GM12878 (cell line): ENCODE results near the gene SLC11A2. TPM values are rescaled to one million over a fixed set of nuclear protein-coding genes. Genes with fewer than 3 reads are reported as not detected.

Source experiments
- ATAC-seq: fragments of 200-7000 bp; cut with Tn5 transposase; 3 replicates; pipeline ENCODE4 v1.9.1; 2020; ENCODE audit warnings: mild to moderate bottlenecking, moderate library complexity
- BruUV-seq: library from RNA; stranded (reverse); fragments of 400-500 nt; replicated peaks from 2 replicates; lab custom pipeline; 2021; lab: Mats Ljungman, UMichigan
- CTCF ChIA-PET: fragments of 300-600 bp; sonication (Branson Sonifier 250); formaldehyde crosslinking; extraction: SDS; loops from one replicate; lab custom pipeline; 2021; ENCODE audit warnings: inconsistent platforms; lab: Yijun Ruan, JAX
- POLR2A ChIA-PET: fragments of 350-600 bp; formaldehyde crosslinking; extraction: SDS; loops from one replicate; lab custom pipeline; 2021; ENCODE audit warnings: inconsistent platforms; lab: Charles Lee
- RAD21 ChIA-PET: fragments of 300-600 bp; sonication (Branson Sonifier 250); formaldehyde crosslinking; loops from one replicate; lab custom pipeline; 2023; ENCODE audit warnings: antibody characterized with exemption; ENCODE audit not compliant: unreplicated experiment; lab: Charles Lee
- SMC1A ChIA-PET: fragments of 300-600 bp; sonication (Branson Sonifier 250); formaldehyde crosslinking; loops from one replicate; lab custom pipeline; 2023; ENCODE audit not compliant: unreplicated experiment, uncharacterized antibody; lab: Charles Lee
- DNase-seq: peaks from one replicate; pipeline ENCODE4 v3.0.0-alpha.2; 2011; ENCODE audit warnings: low read depth, low spot score
- FAIRE-seq: peaks from 3 replicates; lab custom pipeline; 2011; peaks lifted over from hg19 to GRCh38; lab: Jason Lieb, UNC
- H2AFZ ChIP-seq: 2 replicates; pipeline ENCODE4 v1.6.0; 2011; ENCODE audit warnings: low read depth, low read length, control low read depth; ENCODE audit not compliant: control insufficient read depth
- H3K27ac ChIP-seq: 2 replicates; pipeline ENCODE4 v1.5.1; 2011; ENCODE audit warnings: control low read depth; ENCODE audit not compliant: control insufficient read depth, insufficient read depth
- H3K27me3 ChIP-seq, 2 experiments: replicated peaks in 1 of 2; 2 replicates each; pipeline versions ENCODE4 v1.6.0 to v1.6.1; 2011; ENCODE audit warnings: low read length in 1 of 2; ENCODE audit not compliant: control insufficient read depth in 2 of 2, insufficient read depth in 2 of 2
- H3K36me3 ChIP-seq, 2 experiments: 2 replicates each; pipeline ENCODE4 v1.5.1; 2011; ENCODE audit warnings: low read length in 1 of 2; ENCODE audit not compliant: control insufficient read depth in 2 of 2, insufficient read depth in 2 of 2
- H3K4me1 ChIP-seq: 2 replicates; pipeline ENCODE4 v1.6.1; 2011; ENCODE audit warnings: mild to moderate bottlenecking, low read length, moderate library complexity, mixed read lengths; ENCODE audit not compliant: control insufficient read depth, insufficient read depth
- H3K4me2 ChIP-seq: 2 replicates; pipeline ENCODE4 v1.6.0; 2011; ENCODE audit warnings: control low read depth; ENCODE audit not compliant: control insufficient read depth, insufficient read depth
- H3K4me3 ChIP-seq: fragments of 200-600 bp; sonication (generic); 2 replicates; pipeline ENCODE4 v1.5.1; 2016
- H3K79me2 ChIP-seq: 2 replicates; pipeline ENCODE4 v1.6.0; 2011; ENCODE audit warnings: low read length; ENCODE audit not compliant: control insufficient read depth, insufficient read depth
- H3K9ac ChIP-seq: 2 replicates; pipeline ENCODE4 v1.8.0; 2011; ENCODE audit warnings: low read length, control low read depth, mixed read lengths; ENCODE audit not compliant: control insufficient read depth, insufficient read depth
- H3K9me3 ChIP-seq: replicated peaks from 3 replicates; pipeline ENCODE4 v1.5.1; 2011; ENCODE audit warnings: mild to moderate bottlenecking, low read length; ENCODE audit not compliant: control insufficient read depth, insufficient read depth
- H4K20me1 ChIP-seq: 2 replicates; pipeline ENCODE4 v1.6.0; 2011; ENCODE audit not compliant: control insufficient read depth, insufficient read depth
- ASH2L ChIP-seq: fragments of 300-600, 200-600 bp; sonication (generic); IDR thresholded peaks from 2 replicates; pipeline ENCODE4 v1.6.1; 2017; ENCODE audit warnings: low read depth, mild to moderate bottlenecking, borderline replicate concordance
- SMAD5 ChIP-seq: IDR thresholded peaks from 2 replicates; pipeline ENCODE4 v1.6.1; 2016; ENCODE audit warnings: antibody characterized with exemption, low read depth
- WGBS: methylation state at CpG from one replicate; pipeline ENCODE4 v1.1.6; 2016; ENCODE audit warnings: low lambda C conversion rate; ENCODE audit not compliant: insufficient replicate concordance, insufficient coverage; ENCODE audit errors: missing lambda C conversion rate; 5-methylcytosine and 5-hydroxymethylcytosine counted together
- in situ Hi-C: fragments of 300-500 bp; cut with MboI; formaldehyde crosslinking; loops from 9 replicates; pipeline ENCODE4 v1.14.3; 2018; ENCODE audit warnings: mixed read lengths
- intact Hi-C: fragments of 100-400 bp; cut with micrococcal nuclease; formaldehyde crosslinking; loops from one replicate; pipeline ENCODE4 v1.14.2; 2022; ENCODE audit not compliant: unreplicated experiment
- polyA plus RNA-seq, 11 experiments: library from polyadenylated mRNA; depleted of rRNA in 4 of 11; unstranded in 6 of 11; stranded (reverse) in 5 of 11; fragments of >200 nt; fragmentation: Nextera tagmentation in 4 of 11; fragmentation: Illumina TruSeq in 1 of 11; extraction: Ambion mirVana in 4 of 11; extraction: Trizol in 1 of 11; gene quantifications; 1 replicate in 1 of 11; 2 replicates in 10 of 11; pipeline versions ENCODE4 v1.2.1 to v1.2.3, GENCODE V29; 2011 to 2016; ENCODE audit warnings: inconsistent platforms in 2 of 11, missing spikeins in 2 of 11, low read depth in 1 of 11
- total RNA-seq, 4 experiments: library from RNA; depleted of rRNA in 3 of 4; stranded (reverse); fragments of >200 nt in 3 of 4; fragmentation: Illumina TruSeq in 1 of 4; extraction: Trizol in 1 of 4; gene quantifications; 2 replicates each; pipeline versions ENCODE4 v1.2.1 to v1.2.3, GENCODE V29; 2013 to 2021
- TF ChIP-seq, protein P1 (sequence below): fragments of 450-650 bp; IDR thresholded peaks from 2 replicates; pipeline ENCODE4 v1.6.1; 2017; ENCODE audit warnings: antibody characterized with exemption, mild to moderate bottlenecking, moderate library complexity
- TF ChIP-seq, protein P2 (sequence below): fragments of 450-650 bp; IDR thresholded peaks from 2 replicates; pipeline ENCODE4 v1.6.1; 2017; ENCODE audit warnings: mild to moderate bottlenecking, low read depth, inconsistent platforms; ENCODE audit not compliant: poor library complexity, severe bottlenecking
- TF ChIP-seq, protein P3 (sequence below): IDR thresholded peaks from 2 replicates; pipeline ENCODE4 v1.6.1; 2012; ENCODE audit warnings: improper control_type of control experiment, low read depth, low read length; ENCODE audit not compliant: insufficient replicate concordance

SLC11A2 gene
- total and polyA plus RNA-seq, 10 of the 15 experiments (the other 5 are each of a cell fraction or from before 2014, with no cell fraction given), result 6.2 to 29.4 (median 15.6) TPM

DNA sequence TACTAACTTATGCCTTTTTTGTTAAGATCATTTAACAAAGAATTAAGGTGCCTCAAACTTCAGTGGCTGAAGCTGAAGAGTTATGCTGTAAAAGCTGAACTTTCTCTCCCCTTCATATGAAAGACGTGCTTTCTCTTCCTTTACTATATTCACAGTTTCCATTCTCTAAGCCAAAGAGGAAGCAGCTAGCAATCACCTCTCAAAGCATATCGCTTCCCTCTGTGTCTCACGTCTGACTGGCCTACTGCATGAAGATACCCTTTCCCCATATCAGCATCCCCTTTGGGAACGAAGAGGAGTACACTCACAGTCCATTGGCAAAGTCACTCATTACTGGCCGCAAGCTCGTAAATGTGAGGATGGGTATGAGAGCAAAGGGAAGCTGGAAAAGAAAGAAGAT is 34.9 kb downstream of the SLC11A2 start:
- TF ChIP-seq SMAD5, result no peak
- TF ChIP-seq, protein P1, sequence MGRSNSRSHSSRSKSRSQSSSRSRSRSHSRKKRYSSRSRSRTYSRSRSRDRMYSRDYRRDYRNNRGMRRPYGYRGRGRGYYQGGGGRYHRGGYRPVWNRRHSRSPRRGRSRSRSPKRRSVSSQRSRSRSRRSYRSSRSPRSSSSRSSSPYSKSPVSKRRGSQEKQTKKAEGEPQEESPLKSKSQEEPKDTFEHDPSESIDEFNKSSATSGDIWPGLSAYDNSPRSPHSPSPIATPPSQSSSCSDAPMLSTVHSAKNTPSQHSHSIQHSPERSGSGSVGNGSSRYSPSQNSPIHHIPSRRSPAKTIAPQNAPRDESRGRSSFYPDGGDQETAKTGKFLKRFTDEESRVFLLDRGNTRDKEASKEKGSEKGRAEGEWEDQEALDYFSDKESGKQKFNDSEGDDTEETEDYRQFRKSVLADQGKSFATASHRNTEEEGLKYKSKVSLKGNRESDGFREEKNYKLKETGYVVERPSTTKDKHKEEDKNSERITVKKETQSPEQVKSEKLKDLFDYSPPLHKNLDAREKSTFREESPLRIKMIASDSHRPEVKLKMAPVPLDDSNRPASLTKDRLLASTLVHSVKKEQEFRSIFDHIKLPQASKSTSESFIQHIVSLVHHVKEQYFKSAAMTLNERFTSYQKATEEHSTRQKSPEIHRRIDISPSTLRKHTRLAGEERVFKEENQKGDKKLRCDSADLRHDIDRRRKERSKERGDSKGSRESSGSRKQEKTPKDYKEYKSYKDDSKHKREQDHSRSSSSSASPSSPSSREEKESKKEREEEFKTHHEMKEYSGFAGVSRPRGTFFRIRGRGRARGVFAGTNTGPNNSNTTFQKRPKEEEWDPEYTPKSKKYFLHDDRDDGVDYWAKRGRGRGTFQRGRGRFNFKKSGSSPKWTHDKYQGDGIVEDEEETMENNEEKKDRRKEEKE, result no peak
- TF ChIP-seq ASH2L, result no peak

DNA sequence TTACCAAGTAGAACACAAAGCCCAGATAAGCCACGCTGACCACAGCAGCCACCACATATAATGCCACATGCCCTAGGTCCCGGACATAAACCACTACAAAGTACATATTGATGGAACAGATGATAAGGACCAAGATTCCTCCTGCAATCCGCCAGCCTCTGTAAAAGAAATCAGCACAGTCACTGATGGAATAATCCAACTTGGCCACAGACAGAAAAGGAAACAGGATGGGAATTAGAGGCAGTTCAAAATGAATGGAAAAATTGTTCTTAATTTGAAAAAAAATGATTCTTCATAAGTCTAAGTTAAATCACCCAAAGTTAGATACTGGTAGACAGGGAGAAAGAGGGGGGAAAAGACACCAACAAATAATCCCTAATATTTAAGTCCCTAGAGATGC is 35.4 kb downstream of the SLC11A2 start:
- no peaks in the 10 kb centered on the region for H3K27me3 ChIP-seq
- in situ Hi-C loops, result loop anchor here (5.0 kb wide), 1 partner anchor 163 kb away; no protein-coding TSS in a partner anchor
- H3K4me3 ChIP-seq, result no peak overlapping the region
- no peak overlapping the region for H3K9ac ChIP-seq
- H3K36me3 ChIP-seq, result peaks cover 3 to 30% of the 10 kb centered on the region in 2 experiments
- H4K20me1 ChIP-seq, result no peaks in the 10 kb centered on the region
- no peak overlapping the region for H3K27ac ChIP-seq
- no peak overlapping the region for H3K4me2 ChIP-seq
- POLR2A ChIA-PET, result no interaction called here
- H2AFZ ChIP-seq, result no peak overlapping the region
- DNase-seq (no peak), ATAC-seq (no peak), FAIRE-seq (no peak)
- BruUV-seq, result no TSS peak
- intact Hi-C loops, result no loop called here
- no peaks in the 10 kb centered on the region for H3K79me2 ChIP-seq
- WGBS, result 90% methylated on average over 3 of the region's 3 CpGs
- H3K9me3 ChIP-seq, result no peaks in the 10 kb centered on the region
- CTCF ChIA-PET, result interaction anchor here (7.1 to 7.2 kb wide), 2 partner anchors 165 to 226 kb away, joined by 88 to 149 read pairs; partner anchors contain the start of gene ATF1
- SMC1A ChIA-PET, result interaction anchor here (7.6 kb wide), 1 partner anchor 163 kb away, joined by 129 read pairs; no protein-coding TSS in a partner anchor
- H3K4me1 ChIP-seq, result peaks cover 14% of the 10 kb centered on the region
- RAD21 ChIA-PET, result no interaction called here
- TF ChIP-seq, protein P2, sequence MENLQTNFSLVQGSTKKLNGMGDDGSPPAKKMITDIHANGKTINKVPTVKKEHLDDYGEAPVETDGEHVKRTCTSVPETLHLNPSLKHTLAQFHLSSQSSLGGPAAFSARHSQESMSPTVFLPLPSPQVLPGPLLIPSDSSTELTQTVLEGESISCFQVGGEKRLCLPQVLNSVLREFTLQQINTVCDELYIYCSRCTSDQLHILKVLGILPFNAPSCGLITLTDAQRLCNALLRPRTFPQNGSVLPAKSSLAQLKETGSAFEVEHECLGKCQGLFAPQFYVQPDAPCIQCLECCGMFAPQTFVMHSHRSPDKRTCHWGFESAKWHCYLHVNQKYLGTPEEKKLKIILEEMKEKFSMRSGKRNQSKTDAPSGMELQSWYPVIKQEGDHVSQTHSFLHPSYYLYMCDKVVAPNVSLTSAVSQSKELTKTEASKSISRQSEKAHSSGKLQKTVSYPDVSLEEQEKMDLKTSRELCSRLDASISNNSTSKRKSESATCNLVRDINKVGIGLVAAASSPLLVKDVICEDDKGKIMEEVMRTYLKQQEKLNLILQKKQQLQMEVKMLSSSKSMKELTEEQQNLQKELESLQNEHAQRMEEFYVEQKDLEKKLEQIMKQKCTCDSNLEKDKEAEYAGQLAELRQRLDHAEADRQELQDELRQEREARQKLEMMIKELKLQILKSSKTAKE, result no peak
- TF ChIP-seq, protein P3, sequence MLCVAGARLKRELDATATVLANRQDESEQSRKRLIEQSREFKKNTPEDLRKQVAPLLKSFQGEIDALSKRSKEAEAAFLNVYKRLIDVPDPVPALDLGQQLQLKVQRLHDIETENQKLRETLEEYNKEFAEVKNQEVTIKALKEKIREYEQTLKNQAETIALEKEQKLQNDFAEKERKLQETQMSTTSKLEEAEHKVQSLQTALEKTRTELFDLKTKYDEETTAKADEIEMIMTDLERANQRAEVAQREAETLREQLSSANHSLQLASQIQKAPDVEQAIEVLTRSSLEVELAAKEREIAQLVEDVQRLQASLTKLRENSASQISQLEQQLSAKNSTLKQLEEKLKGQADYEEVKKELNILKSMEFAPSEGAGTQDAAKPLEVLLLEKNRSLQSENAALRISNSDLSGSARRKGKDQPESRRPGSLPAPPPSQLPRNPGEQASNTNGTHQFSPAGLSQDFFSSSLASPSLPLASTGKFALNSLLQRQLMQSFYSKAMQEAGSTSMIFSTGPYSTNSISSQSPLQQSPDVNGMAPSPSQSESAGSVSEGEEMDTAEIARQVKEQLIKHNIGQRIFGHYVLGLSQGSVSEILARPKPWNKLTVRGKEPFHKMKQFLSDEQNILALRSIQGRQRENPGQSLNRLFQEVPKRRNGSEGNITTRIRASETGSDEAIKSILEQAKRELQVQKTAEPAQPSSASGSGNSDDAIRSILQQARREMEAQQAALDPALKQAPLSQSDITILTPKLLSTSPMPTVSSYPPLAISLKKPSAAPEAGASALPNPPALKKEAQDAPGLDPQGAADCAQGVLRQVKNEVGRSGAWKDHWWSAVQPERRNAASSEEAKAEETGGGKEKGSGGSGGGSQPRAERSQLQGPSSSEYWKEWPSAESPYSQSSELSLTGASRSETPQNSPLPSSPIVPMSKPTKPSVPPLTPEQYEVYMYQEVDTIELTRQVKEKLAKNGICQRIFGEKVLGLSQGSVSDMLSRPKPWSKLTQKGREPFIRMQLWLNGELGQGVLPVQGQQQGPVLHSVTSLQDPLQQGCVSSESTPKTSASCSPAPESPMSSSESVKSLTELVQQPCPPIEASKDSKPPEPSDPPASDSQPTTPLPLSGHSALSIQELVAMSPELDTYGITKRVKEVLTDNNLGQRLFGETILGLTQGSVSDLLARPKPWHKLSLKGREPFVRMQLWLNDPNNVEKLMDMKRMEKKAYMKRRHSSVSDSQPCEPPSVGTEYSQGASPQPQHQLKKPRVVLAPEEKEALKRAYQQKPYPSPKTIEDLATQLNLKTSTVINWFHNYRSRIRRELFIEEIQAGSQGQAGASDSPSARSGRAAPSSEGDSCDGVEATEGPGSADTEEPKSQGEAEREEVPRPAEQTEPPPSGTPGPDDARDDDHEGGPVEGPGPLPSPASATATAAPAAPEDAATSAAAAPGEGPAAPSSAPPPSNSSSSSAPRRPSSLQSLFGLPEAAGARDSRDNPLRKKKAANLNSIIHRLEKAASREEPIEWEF, result no peak

More for the DNA sequence above, 34.9 kb downstream of the SLC11A2 start:
- Histone ChIP-seq H3K9ac (no peak overlapping the region), H3K36me3 (peaks cover 3 to 30% of the 10 kb centered on the region in 2 experiments), H3K27me3 (no peaks in the 10 kb centered on the region), H3K27ac (no peak overlapping the region), H3K79me2 (no peaks in the 10 kb centered on the region), H3K4me1 (peaks cover 14% of the 10 kb centered on the region), H3K4me3 (no peak overlapping the region), H3K9me3 (no peaks in the 10 kb centered on the region), H3K4me2 (no peak overlapping the region), H2AFZ (no peak overlapping the region), H4K20me1 (no peaks in the 10 kb centered on the region)
- ChIA-PET SMC1A (interaction anchor here (0.6 kb wide), 1 partner anchor 60 kb away, joined by 3 read pairs; no protein-coding TSS in a partner anchor), RAD21 (no interaction called here), POLR2A (no interaction called here), CTCF (interaction anchor here (0.8 to 2.0 kb wide), 2 partner anchors 227 to 350 kb away, joined by 3 to 8 read pairs; no protein-coding TSS in a partner anchor)
- in situ Hi-C loops, result loop anchor here (5.0 kb wide), 1 partner anchor 164 kb away; no protein-coding TSS in a partner anchor
- WGBS, result 61% methylated on average over 6 of the region's 6 CpGs
- FAIRE-seq (no peak), DNase-seq (no peak), ATAC-seq (no peak)
- BruUV-seq, result no TSS peak
- intact Hi-C loops, result no loop called here
